Stimulated activated CD8-positive, alpha-beta memory T cell treated with anti-CD3 and anti-CD28 coated beads, Interleukin-4, amount 100 ng/mL, for 1 hour (primary cell): ENCODE data around the gene DHTKD1.
"Not testable (repeated sequence)": the region's sequence is repeated elsewhere in the genome, so short reads cannot be mapped to it uniquely, and the experiment has no call there.

Source experiments
- DNase-seq, 2 donors: peaks; one replicate each; pipeline ENCODE4 v3.0.0-alpha.2; 2020; ENCODE audit warnings: low read depth in 2 of 2, low spot score in 1 of 2

DHTKD1 gene

DNA sequence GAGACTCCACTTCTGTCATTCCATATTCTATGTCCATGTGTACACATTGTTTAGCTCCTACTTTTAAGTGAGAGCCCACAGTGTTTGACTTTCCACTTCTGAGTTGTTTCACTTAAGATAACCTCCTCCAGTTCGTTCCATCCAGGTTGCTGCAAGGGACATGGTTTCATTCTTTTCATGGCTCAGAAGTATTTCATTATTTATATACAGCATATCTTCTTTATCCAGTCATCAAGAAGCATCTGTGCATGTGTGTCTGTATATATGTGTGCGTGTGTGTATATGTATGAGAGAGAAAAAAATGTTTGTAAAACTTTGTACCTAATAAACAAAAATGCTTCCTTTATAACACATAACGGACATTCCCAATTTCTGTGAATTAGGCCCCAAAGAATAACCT is 66.9 kb downstream of the DHTKD1 start:
- no peak for DNase-seq

GRCh38 chr10:12140038-12140437 is 71.3 kb downstream of the DHTKD1 start:
- DNase-seq: no peak

GRCh38 chr10:12144538-12144937 is 75.8 kb downstream of the DHTKD1 start:
- DNase-seq: no peak

DNA sequence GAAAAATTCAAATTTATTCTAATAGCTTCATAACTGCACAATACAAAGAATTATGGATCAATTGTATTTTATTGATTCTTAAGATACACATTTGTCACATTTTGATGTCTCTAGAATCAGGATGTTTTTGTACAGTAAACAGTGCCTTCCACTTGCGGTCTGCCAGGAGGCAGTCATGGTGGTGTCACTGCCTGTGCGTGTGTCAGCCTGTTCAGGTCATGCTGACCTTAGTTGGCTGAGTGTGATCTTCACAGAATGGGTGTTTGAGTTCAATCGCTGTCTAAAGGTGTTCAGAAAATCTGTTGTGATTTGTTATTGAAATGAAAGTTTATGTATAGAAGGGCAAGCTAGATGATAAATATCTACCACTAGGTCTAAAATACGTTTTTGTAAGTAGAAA is 81.4 kb downstream of the DHTKD1 start:
- DNase-seq: no peak

GRCh38 chr10:12154516-12154915 is 85.8 kb downstream of the DHTKD1 start:
- DNase-seq: no peak

DNA sequence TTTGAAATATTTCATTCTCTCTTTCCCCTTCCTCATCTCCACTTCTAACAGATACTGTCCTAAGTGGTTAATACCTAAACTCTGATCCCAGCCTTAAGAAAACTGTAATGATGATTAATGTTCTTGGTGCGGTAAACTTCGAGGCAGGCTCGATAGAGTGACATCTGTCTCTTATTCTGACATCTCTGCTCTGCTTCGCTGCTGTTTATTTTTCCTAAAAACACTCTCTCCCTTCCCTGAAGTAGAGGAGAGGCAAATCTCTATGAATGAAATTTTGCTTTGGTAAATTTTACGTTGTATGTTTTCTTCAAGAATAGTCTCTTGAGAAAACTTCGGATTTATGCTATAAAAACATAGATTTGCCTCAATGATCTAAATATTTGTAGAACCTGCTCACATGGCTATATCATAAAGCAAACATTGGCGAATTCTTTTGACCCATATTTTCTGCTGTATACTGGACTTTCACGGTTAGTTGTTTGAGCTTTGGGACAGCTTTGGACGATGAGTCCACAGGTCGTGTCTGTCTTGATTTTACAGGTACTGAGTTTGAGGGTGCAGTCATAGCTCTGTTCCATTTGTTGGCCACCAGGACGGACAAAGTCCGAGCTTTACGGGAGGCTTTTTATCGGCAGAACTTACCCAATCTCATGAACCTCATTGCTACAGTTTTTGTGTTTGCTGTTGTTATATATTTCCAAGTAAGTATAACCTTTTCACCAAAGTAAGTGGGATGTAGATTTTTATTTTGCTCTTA is 87.8 kb downstream of the DHTKD1 start:
- DNase-seq: no peak

DNA sequence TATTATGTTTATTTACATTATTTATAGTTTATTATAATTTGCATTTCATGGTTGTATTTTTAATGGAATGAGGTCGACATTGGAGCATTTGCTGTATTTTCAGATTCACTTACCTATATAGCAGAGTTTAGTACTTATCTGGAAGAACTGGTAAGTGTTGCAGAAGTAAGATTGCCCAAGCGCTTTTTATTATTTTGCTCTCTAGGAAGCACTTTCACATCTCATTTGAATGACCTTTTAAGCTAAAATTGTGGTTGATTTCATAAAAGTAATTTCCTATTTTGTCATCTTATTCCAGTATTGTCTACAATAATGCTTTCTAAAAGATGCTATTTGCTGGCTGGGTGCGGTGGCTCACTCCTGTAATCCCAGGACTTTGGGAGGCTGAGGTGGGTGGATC is 89.4 kb downstream of the DHTKD1 start:
- DNase-seq: no peak

DNA sequence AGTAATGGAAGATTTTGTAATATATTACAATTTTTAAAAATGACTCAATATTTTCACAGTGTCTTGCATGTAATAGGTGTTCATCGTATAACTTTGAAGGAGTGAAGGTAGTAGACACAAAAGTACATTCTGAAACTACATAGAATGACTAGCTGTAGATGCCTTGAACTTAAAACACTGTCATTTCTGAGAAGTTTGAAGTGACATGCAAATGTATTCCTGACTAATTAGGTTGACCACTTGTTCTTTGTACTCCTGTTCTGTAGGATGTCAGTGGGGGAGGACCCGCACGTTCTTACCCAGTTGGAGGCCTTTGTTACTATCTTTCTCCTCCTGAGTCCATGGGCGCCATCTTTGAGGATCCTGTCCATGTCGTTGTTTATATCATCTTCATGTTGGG is 91.9 kb downstream of the DHTKD1 start:
- DNase-seq: no peak

GRCh38 chr10:12162927-12163326 is 94.2 kb downstream of the DHTKD1 start:
- DNase-seq: no peak

- no peak for DNase-seq
Measured at GRCh38 chr10:12164085-12164484, 95.3 kb downstream of the DHTKD1 start.

- no peak for DNase-seq
Measured at GRCh38 chr10:12165036-12165435, 96.3 kb downstream of the DHTKD1 start.

DNA sequence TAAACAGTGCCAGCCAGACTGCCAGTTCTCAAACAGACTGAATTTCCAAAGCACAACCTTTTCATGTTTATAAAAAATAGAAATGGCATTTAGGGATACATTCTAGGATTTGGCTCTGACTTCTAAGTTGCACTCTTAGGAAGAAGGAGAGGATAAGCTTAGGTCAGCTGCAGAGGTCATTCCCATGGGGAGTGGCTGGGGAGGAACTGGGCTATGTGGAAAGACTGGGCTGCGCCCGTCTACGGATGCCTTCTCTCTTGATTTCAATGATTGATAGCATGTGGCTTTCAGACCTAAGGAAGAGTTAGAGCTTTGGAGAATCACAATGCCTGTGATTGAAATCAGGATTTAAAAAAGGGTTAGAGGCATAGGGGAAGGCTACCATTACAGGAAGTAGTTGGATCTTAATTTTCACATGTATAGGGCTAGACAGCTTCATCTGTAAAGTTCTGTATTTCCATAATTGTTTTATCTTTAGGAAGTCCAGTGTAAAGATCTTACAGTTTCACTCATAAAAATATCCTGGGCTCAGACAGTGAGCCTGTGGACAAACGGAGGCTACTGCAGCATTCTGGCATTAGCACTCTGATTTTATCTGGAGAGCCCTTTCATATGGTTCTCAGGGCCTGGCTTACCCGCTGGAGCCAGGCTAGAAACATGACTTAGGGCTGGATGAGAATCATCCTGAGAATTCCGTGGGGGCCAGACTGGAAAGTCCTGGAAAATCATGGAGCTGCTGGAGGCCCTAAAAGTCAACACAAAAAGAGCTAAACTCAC is 97.4 kb downstream of the DHTKD1 start:
- DNase-seq: no peak

DNA sequence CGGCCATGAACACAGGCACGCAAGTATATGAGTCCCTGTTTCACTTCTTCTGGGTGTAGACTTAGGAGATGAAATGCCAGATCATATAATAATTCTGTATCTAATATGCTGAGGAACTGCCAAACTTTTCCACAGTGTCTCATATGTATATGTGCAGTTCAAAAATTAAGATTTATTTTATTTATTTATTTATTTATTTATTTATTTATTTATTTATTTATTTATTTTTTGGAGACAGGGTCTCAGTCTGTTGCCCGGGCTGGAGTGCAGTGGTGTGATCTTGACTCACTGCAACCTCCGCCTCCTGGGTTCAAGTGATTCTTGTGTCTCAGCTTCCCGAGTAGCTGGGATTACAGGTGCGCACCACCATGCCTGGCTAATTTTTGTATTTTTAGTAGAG is 102.8 kb downstream of the DHTKD1 start:
- DNase-seq: not testable (repeated sequence)
